Neural progenitor cell (in vitro differentiated cells): ENCODE measurements around the gene NOXA1.

ENCODE experiments used
- EZH2phosphoT487 ChIP-seq: fragments of 200-600 bp; sonication (generic); IDR thresholded peaks from 2 replicates; pipeline ENCODE4 v1.6.1; 2017; ENCODE audit warnings: antibody characterized with exemption
- TF ChIP-seq, protein P1 (sequence below): fragments of 200-600 bp; sonication (generic); IDR thresholded peaks from 2 replicates; pipeline ENCODE4 v1.5.1; 2017; ENCODE audit warnings: antibody characterized with exemption, mild to moderate bottlenecking

- TF ChIP-seq, protein P1, sequence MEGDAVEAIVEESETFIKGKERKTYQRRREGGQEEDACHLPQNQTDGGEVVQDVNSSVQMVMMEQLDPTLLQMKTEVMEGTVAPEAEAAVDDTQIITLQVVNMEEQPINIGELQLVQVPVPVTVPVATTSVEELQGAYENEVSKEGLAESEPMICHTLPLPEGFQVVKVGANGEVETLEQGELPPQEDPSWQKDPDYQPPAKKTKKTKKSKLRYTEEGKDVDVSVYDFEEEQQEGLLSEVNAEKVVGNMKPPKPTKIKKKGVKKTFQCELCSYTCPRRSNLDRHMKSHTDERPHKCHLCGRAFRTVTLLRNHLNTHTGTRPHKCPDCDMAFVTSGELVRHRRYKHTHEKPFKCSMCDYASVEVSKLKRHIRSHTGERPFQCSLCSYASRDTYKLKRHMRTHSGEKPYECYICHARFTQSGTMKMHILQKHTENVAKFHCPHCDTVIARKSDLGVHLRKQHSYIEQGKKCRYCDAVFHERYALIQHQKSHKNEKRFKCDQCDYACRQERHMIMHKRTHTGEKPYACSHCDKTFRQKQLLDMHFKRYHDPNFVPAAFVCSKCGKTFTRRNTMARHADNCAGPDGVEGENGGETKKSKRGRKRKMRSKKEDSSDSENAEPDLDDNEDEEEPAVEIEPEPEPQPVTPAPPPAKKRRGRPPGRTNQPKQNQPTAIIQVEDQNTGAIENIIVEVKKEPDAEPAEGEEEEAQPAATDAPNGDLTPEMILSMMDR: no peak
- TF ChIP-seq EZH2phosphoT487: no peak
Observed at GRCh38 chr9:137455359-137455991, 32.3 kb downstream of the NOXA1 start.
